Peyer's patch (tissue), 4 donors: ENCODE measurements around the gene STX12.
A peak's percentile ranks its signal among the peaks of the same experiment; 100 is the strongest.

ENCODE experiments used
- POLR2A ChIP-seq, 2 donors: fragments of 450-650 bp; IDR thresholded peaks; one replicate each; pipeline ENCODE4 v1.5.1; 2017; ENCODE audit warnings: antibody characterized with exemption in 2 of 2, mild to moderate bottlenecking in 2 of 2, moderate library complexity in 2 of 2
- TF ChIP-seq, protein P1 (sequence below), 6 experiments: fragments of 450-650 bp in 4 of 6; fragments of 200-600 bp in 2 of 6; sonication (generic) in 1 of 6; IDR thresholded peaks; one replicate each; pipeline ENCODE4 v1.5.1; 2017 to 2019; ENCODE audit warnings: antibody characterized with exemption in 6 of 6, mild to moderate bottlenecking in 3 of 6, moderate library complexity in 1 of 6

GRCh38 chr1:27807385-27807784 is 34.4 kb downstream of the STX12 start:
- TF ChIP-seq, protein P1, sequence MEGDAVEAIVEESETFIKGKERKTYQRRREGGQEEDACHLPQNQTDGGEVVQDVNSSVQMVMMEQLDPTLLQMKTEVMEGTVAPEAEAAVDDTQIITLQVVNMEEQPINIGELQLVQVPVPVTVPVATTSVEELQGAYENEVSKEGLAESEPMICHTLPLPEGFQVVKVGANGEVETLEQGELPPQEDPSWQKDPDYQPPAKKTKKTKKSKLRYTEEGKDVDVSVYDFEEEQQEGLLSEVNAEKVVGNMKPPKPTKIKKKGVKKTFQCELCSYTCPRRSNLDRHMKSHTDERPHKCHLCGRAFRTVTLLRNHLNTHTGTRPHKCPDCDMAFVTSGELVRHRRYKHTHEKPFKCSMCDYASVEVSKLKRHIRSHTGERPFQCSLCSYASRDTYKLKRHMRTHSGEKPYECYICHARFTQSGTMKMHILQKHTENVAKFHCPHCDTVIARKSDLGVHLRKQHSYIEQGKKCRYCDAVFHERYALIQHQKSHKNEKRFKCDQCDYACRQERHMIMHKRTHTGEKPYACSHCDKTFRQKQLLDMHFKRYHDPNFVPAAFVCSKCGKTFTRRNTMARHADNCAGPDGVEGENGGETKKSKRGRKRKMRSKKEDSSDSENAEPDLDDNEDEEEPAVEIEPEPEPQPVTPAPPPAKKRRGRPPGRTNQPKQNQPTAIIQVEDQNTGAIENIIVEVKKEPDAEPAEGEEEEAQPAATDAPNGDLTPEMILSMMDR (IDR thresholded peaks at IDR 0.05) = peak in 1 of 6 experiments; percentile 17
- no peak for TF ChIP-seq POLR2A (IDR thresholded peaks at IDR 0.05)
